Trophoblast cell (in vitro differentiated cells and primary cell): ENCODE measurements around the gene RASGEF1C.
A peak's percentile ranks its signal among the peaks of the same experiment; 100 is the strongest.

Experiments
- DNase-seq, 2 donors: peaks; one replicate each; pipeline ENCODE4 v3.0.0-alpha.2; 2016
- H2AFZ ChIP-seq: 2 replicates; pipeline ENCODE4 v1.6.1; 2013; ENCODE audit warnings: low read length, moderate library complexity, mild to moderate bottlenecking; ENCODE audit not compliant: insufficient read depth, poor library complexity
- H2AK5ac ChIP-seq: 2 replicates; pipeline ENCODE4 v1.6.1; 2013; ENCODE audit warnings: mild to moderate bottlenecking, low read length
- H2BK120ac ChIP-seq: 2 replicates; pipeline ENCODE4 v1.6.1; 2013; ENCODE audit warnings: low read length, mild to moderate bottlenecking, moderate library complexity; ENCODE audit not compliant: insufficient read depth, poor library complexity
- H2BK12ac ChIP-seq: 2 replicates; pipeline ENCODE4 v1.6.1; 2013; ENCODE audit warnings: mild to moderate bottlenecking, low read length, moderate library complexity
- H2BK5ac ChIP-seq: 2 replicates; pipeline ENCODE4 v1.6.1; 2013; ENCODE audit warnings: low read length, low read depth, moderate library complexity, mild to moderate bottlenecking; ENCODE audit not compliant: poor library complexity
- H3K14ac ChIP-seq: 2 replicates; pipeline ENCODE4 v1.6.1; 2013; ENCODE audit warnings: mild to moderate bottlenecking, low read length
- H3K18ac ChIP-seq: 2 replicates; pipeline ENCODE4 v1.6.1; 2013; ENCODE audit warnings: mild to moderate bottlenecking, low read length
- H3K23ac ChIP-seq: 2 replicates; pipeline ENCODE4 v1.6.1; 2013; ENCODE audit warnings: low read length
- H3K27ac ChIP-seq: 2 replicates; pipeline ENCODE4 v1.5.1; 2013; ENCODE audit warnings: low read depth, mild to moderate bottlenecking, inconsistent platforms, low read length, moderate library complexity
- H3K27me3 ChIP-seq: 2 replicates; pipeline ENCODE4 v1.6.1; 2013; ENCODE audit warnings: inconsistent platforms, mild to moderate bottlenecking, low read length, moderate library complexity; ENCODE audit not compliant: insufficient read depth
- H3K36me3 ChIP-seq, 2 experiments: 1 replicate in 1 of 2; 2 replicates in 1 of 2; pipeline ENCODE4 v1.6.1; 2013; ENCODE audit warnings: low read length in 2 of 2, mild to moderate bottlenecking in 2 of 2, moderate library complexity in 1 of 2; ENCODE audit not compliant: insufficient read depth in 2 of 2, control insufficient read depth in 1 of 2
- H3K4ac ChIP-seq: 2 replicates; pipeline ENCODE4 v1.6.1; 2013; ENCODE audit warnings: low read depth, mild to moderate bottlenecking, low read length, moderate library complexity
- H3K4me1 ChIP-seq, 2 experiments: 1 replicate in 1 of 2; 2 replicates in 1 of 2; pipeline ENCODE4 v1.6.1; 2013; ENCODE audit warnings: low read length in 2 of 2, mild to moderate bottlenecking in 2 of 2, moderate library complexity in 1 of 2; ENCODE audit not compliant: insufficient read depth in 2 of 2, control insufficient read depth in 1 of 2
- H3K4me2 ChIP-seq: 2 replicates; pipeline ENCODE4 v1.6.1; 2013; ENCODE audit warnings: inconsistent platforms, mild to moderate bottlenecking, low read length, moderate library complexity
- H3K4me3 ChIP-seq: 2 replicates; pipeline ENCODE4 v1.5.1; 2013; ENCODE audit warnings: mild to moderate bottlenecking, low read depth, low read length, inconsistent platforms
- H3K79me1 ChIP-seq: one replicate; pipeline ENCODE4 v1.6.1; 2013; ENCODE audit warnings: low read length
- H3K79me2 ChIP-seq: 2 replicates; pipeline ENCODE4 v1.6.1; 2013; ENCODE audit warnings: low read length, mild to moderate bottlenecking; ENCODE audit not compliant: control insufficient read depth, insufficient read depth, poor library complexity
- H3K9ac ChIP-seq: 2 replicates; pipeline ENCODE4 v1.6.1; 2013; ENCODE audit warnings: mild to moderate bottlenecking, low read length
- H3K9me3 ChIP-seq: 2 replicates; pipeline ENCODE4 v1.6.1; 2013; ENCODE audit warnings: low read depth, mild to moderate bottlenecking, control low read depth, inconsistent platforms, low read length; ENCODE audit not compliant: insufficient read depth
- H4K12ac ChIP-seq: 2 replicates; pipeline ENCODE4 v1.6.1; 2013; ENCODE audit warnings: low read depth, mild to moderate bottlenecking, low read length, moderate library complexity
- H4K8ac ChIP-seq: 2 replicates; pipeline ENCODE4 v1.6.1; 2013; ENCODE audit warnings: low read depth, mild to moderate bottlenecking, low read length, moderate library complexity
- H4K91ac ChIP-seq: one replicate; pipeline ENCODE4 v1.6.1; 2013; ENCODE audit warnings: low read depth, mild to moderate bottlenecking, low read length, moderate library complexity
- WGBS: extraction: QIAGEN DNeasy Blood & Tissue Kit; methylation state at CpG from one replicate; pipeline ENCODE4 v1.1.7; 2013; ENCODE audit warnings: missing lambda C conversion rate; ENCODE audit not compliant: insufficient read length, insufficient coverage; ENCODE audit errors: extremely low coverage; 5-methylcytosine and 5-hydroxymethylcytosine counted together

Gene RASGEF1C

DNA sequence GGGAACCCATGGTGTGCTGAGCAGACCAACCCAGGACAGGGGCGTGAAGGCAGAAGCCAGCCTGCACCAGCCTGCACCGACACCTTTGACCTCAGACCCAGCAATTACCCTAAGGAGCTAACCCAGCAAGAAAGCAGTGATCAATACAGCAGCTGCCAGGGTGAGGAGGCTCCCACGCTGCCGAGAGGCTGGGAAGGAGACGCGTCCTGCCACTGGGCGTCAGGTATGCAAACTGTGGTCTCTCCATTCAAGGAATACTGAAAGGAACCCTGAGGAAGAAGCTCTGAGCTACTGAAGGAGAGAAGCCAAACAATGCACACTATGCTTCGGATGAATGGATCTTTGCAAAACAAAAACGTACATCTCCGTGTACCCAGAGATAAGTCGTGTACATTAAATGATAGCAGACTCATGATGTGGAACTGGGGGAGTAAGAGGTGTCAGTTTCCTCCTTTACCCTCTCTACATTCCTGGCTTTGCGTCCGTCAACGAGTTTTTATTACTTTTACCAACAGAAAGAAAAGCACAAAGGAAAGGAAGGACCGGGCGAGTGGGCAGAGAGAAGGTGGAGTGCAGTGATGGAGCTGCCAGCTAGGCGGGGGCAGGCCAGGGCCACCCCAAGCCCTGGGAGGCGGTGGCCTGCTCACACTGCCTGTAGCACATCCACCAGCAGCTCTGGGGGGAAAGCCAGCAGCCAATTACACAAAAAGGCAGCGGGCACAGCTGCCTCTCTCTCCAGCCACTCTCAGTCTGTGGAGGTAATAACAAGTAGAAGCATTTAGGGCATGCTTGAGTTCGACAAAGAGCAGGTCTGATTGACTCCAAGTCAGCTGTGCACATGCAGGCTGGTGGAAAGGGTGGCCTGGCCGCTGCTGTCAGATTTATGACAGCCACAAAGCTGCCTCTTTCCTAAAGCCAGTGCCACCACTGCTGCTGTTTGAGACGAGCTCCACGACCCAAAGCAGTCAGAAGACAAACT lies 29.3 kb downstream of the RASGEF1C start:
- Histone ChIP-seq H4K8ac (no peak overlapping the region), H3K4ac (no peak overlapping the region), H3K9ac (no peak overlapping the region), H3K4me2 (no peak overlapping the region), H4K91ac (no peak overlapping the region), H3K27me3 (no peaks in the 10 kb centered on the region), H2AFZ (no peak overlapping the region), H2BK120ac (no peak overlapping the region), H3K9me3 (peaks cover 1% of the 10 kb centered on the region), H2AK5ac (no peak overlapping the region), H3K18ac (no peak overlapping the region), H2BK12ac (no peak overlapping the region), H3K79me2 (no peaks in the 10 kb centered on the region), H3K36me3 (no peaks in the 10 kb centered on the region), H3K4me3 (no peak overlapping the region), H3K23ac (no peak overlapping the region), H4K12ac (no peak overlapping the region), H3K14ac (no peak overlapping the region), H3K79me1 (no peaks in the 10 kb centered on the region), H3K27ac (no peak overlapping the region), H3K4me1 (no peaks in the 10 kb centered on the region), H2BK5ac (no peak overlapping the region)
- no CpG with 5 or more reads among the region's 23 CpGs for WGBS
- peak in 1 of 2 donors; percentile 38 for DNase-seq

DNA sequence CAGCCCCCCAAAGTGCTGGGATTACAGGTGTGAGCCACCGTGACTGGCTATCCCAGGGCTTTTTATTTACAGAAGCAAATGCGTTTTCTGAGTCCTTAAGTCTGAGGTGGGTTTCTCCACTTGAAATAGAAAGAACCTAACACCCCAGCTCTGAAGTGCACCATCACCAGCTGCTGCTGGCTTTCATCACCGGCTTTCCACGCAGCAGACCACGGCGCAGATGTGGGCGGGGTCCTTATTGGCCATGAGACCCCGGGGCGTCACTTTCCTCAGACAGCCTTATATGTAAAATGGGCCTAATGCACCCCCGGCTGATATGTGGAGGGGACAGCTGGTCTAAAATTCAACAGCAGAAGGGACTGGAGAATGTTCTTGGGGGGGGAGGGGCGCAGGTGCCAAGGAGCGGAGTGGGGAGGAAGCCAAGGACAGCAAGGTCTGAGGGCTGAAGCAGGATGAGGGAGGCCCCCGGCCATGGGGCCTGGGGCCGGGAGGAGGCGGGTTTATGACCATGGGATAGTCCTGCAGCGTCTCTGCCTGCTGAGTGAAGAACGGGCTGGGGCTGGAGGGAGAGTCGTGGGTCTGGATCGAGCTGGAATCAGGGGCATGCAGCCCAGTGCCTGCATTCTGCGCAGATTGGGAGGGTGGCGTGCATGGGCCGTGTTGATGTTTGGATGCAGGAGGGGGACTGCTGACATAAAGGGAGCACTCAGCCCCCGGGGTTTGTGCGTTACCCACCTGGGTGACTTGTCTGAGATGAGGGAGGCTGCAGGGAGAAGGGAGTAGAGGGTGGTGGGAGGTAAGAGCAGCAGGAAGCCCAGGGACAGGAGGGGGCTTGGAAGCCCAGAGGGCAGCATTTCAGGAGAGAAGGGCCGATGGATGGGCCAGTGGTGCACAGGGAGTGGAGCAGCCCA lies 30.2 kb downstream of the RASGEF1C start:
- no peak for DNase-seq
- Histone ChIP-seq H2BK12ac (no peak overlapping the region), H3K4me3 (no peak overlapping the region), H3K4me1 (no peaks in the 10 kb centered on the region), H2AFZ (no peak overlapping the region), H3K9me3 (peaks cover 1% of the 10 kb centered on the region), H3K23ac (no peak overlapping the region), H2BK5ac (no peak overlapping the region), H3K18ac (no peak overlapping the region), H4K91ac (no peak overlapping the region), H3K4ac (no peak overlapping the region), H3K79me2 (no peaks in the 10 kb centered on the region), H2AK5ac (no peak overlapping the region), H4K12ac (no peak overlapping the region), H2BK120ac (no peak overlapping the region), H3K14ac (no peak overlapping the region), H3K27me3 (no peaks in the 10 kb centered on the region), H3K36me3 (no peaks in the 10 kb centered on the region), H3K79me1 (no peaks in the 10 kb centered on the region), H4K8ac (no peak overlapping the region), H3K4me2 (no peak overlapping the region), H3K9ac (no peak overlapping the region), H3K27ac (no peak overlapping the region)
- WGBS = no CpG with 5 or more reads among the region's 25 CpGs

- H3K14ac ChIP-seq = no peak overlapping the region
- no peak overlapping the region for H2BK5ac ChIP-seq
- H2AK5ac ChIP-seq = no peak overlapping the region
- no peaks in the 10 kb centered on the region for H3K79me1 ChIP-seq
- no peak overlapping the region for H4K91ac ChIP-seq
- WGBS = no CpG with 5 or more reads among the region's 8 CpGs
- H3K4me1 ChIP-seq = no peaks in the 10 kb centered on the region
- H2BK120ac ChIP-seq = no peak overlapping the region
- H3K27ac ChIP-seq = no peak overlapping the region
- H3K18ac ChIP-seq = no peak overlapping the region
- no peak overlapping the region for H4K8ac ChIP-seq
- H3K23ac ChIP-seq = no peak overlapping the region
- H3K4me2 ChIP-seq = no peak overlapping the region
- H3K79me2 ChIP-seq = no peaks in the 10 kb centered on the region
- H3K9ac ChIP-seq = no peak overlapping the region
- no peaks in the 10 kb centered on the region for H3K27me3 ChIP-seq
- H4K12ac ChIP-seq = no peak overlapping the region
- no peak overlapping the region for H3K4ac ChIP-seq
- H3K9me3 ChIP-seq = peaks cover 1% of the 10 kb centered on the region
- DNase-seq = no peak
- no peaks in the 10 kb centered on the region for H3K36me3 ChIP-seq
- no peak overlapping the region for H2BK12ac ChIP-seq
- no peak overlapping the region for H2AFZ ChIP-seq
- no peak overlapping the region for H3K4me3 ChIP-seq
These were observed 32.8 kb downstream of the RASGEF1C start for GRCh38 chr5:180176191-180176590.

DNA sequence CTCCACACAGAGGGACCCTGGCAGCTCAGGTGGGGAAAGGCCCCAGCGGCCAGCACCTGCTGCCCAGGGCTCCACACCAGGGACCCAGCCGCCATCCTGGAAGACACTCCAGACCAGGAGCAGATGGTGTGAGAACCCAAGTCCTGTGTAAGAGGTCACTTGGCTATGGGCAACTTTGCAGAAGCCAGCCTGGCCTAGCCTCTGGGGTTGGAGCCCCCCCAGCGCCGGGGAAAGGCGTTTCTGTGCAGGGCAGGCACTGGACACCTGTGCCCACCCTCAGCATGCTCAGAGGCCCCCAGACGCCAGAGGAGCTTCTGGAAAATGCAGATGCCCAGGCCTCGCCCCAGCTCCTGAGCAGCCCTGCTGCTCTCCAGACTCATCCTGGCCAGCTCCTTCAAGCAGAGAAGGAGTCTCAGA lies 34.0 kb downstream of the RASGEF1C start:
- no peak overlapping the region for H3K4me2 ChIP-seq
- no peak overlapping the region for H2AFZ ChIP-seq
- no peak overlapping the region for H2BK12ac ChIP-seq
- no peak overlapping the region for H2BK5ac ChIP-seq
- no peak overlapping the region for H2BK120ac ChIP-seq
- H4K12ac ChIP-seq = no peak overlapping the region
- no peak overlapping the region for H2AK5ac ChIP-seq
- H3K79me1 ChIP-seq = no peaks in the 10 kb centered on the region
- H3K23ac ChIP-seq = no peak overlapping the region
- no peak overlapping the region for H3K9ac ChIP-seq
- H3K27me3 ChIP-seq = no peaks in the 10 kb centered on the region
- H4K91ac ChIP-seq = no peak overlapping the region
- no peak overlapping the region for H3K14ac ChIP-seq
- no peak overlapping the region for H3K27ac ChIP-seq
- H3K9me3 ChIP-seq = peaks cover 1% of the 10 kb centered on the region
- no peaks in the 10 kb centered on the region for H3K79me2 ChIP-seq
- H3K4me1 ChIP-seq = no peaks in the 10 kb centered on the region
- no peaks in the 10 kb centered on the region for H3K36me3 ChIP-seq
- H4K8ac ChIP-seq = no peak overlapping the region
- WGBS = no CpG with 5 or more reads among the region's 7 CpGs
- H3K4ac ChIP-seq = no peak overlapping the region
- no peak overlapping the region for H3K4me3 ChIP-seq
- H3K18ac ChIP-seq = no peak overlapping the region
- DNase-seq = no peak
